Rectal smooth muscle tissue (tissue), 1 donor: ENCODE data around the gene IGF1.
"Not testable (repeated sequence)": the region's sequence is repeated elsewhere in the genome, so short reads cannot be mapped to it uniquely, and the experiment has no call there.

Experiments
- H3K27ac ChIP-seq: one replicate; pipeline ENCODE4 v1.7.0; 2013; ENCODE audit warnings: low read depth, low read length, inconsistent platforms
- H3K27me3 ChIP-seq: one replicate; pipeline ENCODE4 v1.7.0; 2013; ENCODE audit warnings: low read length; ENCODE audit not compliant: control insufficient read depth, insufficient read depth
- H3K36me3 ChIP-seq: one replicate; pipeline ENCODE4 v1.7.0; 2013; ENCODE audit warnings: low read length; ENCODE audit not compliant: control insufficient read depth, insufficient read depth
- H3K4me1 ChIP-seq: one replicate; pipeline ENCODE4 v1.7.0; 2013; ENCODE audit warnings: low read length; ENCODE audit not compliant: control insufficient read depth, insufficient read depth
- H3K4me3 ChIP-seq: one replicate; pipeline ENCODE4 v1.7.0; 2013; ENCODE audit warnings: low read length
- H3K9ac ChIP-seq: one replicate; pipeline ENCODE4 v1.7.0; 2013; ENCODE audit warnings: low read length

Gene IGF1

GRCh38 chr12:102447426-102447825 is 32.9 kb downstream of the IGF1 start:
- not testable (repeated sequence) for H3K9ac ChIP-seq, H3K27me3 ChIP-seq, H3K36me3 ChIP-seq, H3K4me1 ChIP-seq, H3K4me3 ChIP-seq, H3K27ac ChIP-seq

GRCh38 chr12:102444707-102445106 is 35.7 kb downstream of the IGF1 start:
- H3K27ac ChIP-seq = no peak overlapping the region
- no peaks in the 10 kb centered on the region for H3K36me3 ChIP-seq
- H3K4me3 ChIP-seq = no peak overlapping the region
- no peaks in the 10 kb centered on the region for H3K27me3 ChIP-seq
- H3K9ac ChIP-seq = no peak overlapping the region
- H3K4me1 ChIP-seq = no peaks in the 10 kb centered on the region

GRCh38 chr12:102444093-102444492 is 36.3 kb downstream of the IGF1 start:
- no peak overlapping the region for H3K4me3 ChIP-seq
- no peak overlapping the region for H3K9ac ChIP-seq
- H3K4me1 ChIP-seq = no peaks in the 10 kb centered on the region
- no peaks in the 10 kb centered on the region for H3K36me3 ChIP-seq
- H3K27ac ChIP-seq = no peak overlapping the region
- no peaks in the 10 kb centered on the region for H3K27me3 ChIP-seq

GRCh38 chr12:102441077-102441596 is 39.2 kb downstream of the IGF1 start:
- Histone ChIP-seq H3K27me3 (no peaks in the 10 kb centered on the region), H3K4me3 (no peak overlapping the region), H3K36me3 (no peaks in the 10 kb centered on the region), H3K27ac (no peak overlapping the region), H3K9ac (no peak overlapping the region), H3K4me1 (no peaks in the 10 kb centered on the region)

- Histone ChIP-seq H3K9ac (no peak overlapping the region), H3K36me3 (no peaks in the 10 kb centered on the region), H3K4me3 (no peak overlapping the region), H3K27me3 (no peaks in the 10 kb centered on the region), H3K27ac (no peak overlapping the region), H3K4me1 (no peaks in the 10 kb centered on the region)
These were observed 40.6 kb downstream of the IGF1 start for GRCh38 chr12:102439426-102440405.

GRCh38 chr12:102438827-102439210 is 41.5 kb downstream of the IGF1 start:
- no peak overlapping the region for H3K4me3 ChIP-seq
- H3K27ac ChIP-seq = no peak overlapping the region
- H3K36me3 ChIP-seq = no peaks in the 10 kb centered on the region
- no peaks in the 10 kb centered on the region for H3K4me1 ChIP-seq
- no peaks in the 10 kb centered on the region for H3K27me3 ChIP-seq
- no peak overlapping the region for H3K9ac ChIP-seq

GRCh38 chr12:102438047-102438826 is 42.1 kb downstream of the IGF1 start:
- Histone ChIP-seq H3K36me3 (no peaks in the 10 kb centered on the region), H3K27ac (no peak overlapping the region), H3K27me3 (no peaks in the 10 kb centered on the region), H3K4me1 (no peaks in the 10 kb centered on the region), H3K9ac (no peak overlapping the region), H3K4me3 (no peak overlapping the region)

- H3K4me3 ChIP-seq = no peak overlapping the region
- H3K4me1 ChIP-seq = no peaks in the 10 kb centered on the region
- H3K27ac ChIP-seq = no peak overlapping the region
- no peaks in the 10 kb centered on the region for H3K27me3 ChIP-seq
- no peaks in the 10 kb centered on the region for H3K36me3 ChIP-seq
- no peak overlapping the region for H3K9ac ChIP-seq
These were observed 42.9 kb downstream of the IGF1 start for GRCh38 chr12:102437511-102437910.

- no peak overlapping the region for H3K9ac ChIP-seq
- no peak overlapping the region for H3K4me3 ChIP-seq
- H3K4me1 ChIP-seq = no peaks in the 10 kb centered on the region
- H3K27me3 ChIP-seq = no peaks in the 10 kb centered on the region
- H3K36me3 ChIP-seq = no peaks in the 10 kb centered on the region
- H3K27ac ChIP-seq = no peak overlapping the region
These were observed 43.5 kb downstream of the IGF1 start for GRCh38 chr12:102436867-102437266.

- Histone ChIP-seq H3K27ac (no peak overlapping the region), H3K9ac (no peak overlapping the region), H3K4me1 (no peaks in the 10 kb centered on the region), H3K27me3 (no peaks in the 10 kb centered on the region), H3K4me3 (no peak overlapping the region), H3K36me3 (no peaks in the 10 kb centered on the region)
These were observed 44.4 kb downstream of the IGF1 start for GRCh38 chr12:102435827-102436436.

GRCh38 chr12:102433304-102433703 is 47.1 kb downstream of the IGF1 start:
- Histone ChIP-seq H3K27me3 (no peaks in the 10 kb centered on the region), H3K4me1 (no peaks in the 10 kb centered on the region), H3K36me3 (no peaks in the 10 kb centered on the region), H3K4me3 (no peak overlapping the region), H3K27ac (no peak overlapping the region), H3K9ac (no peak overlapping the region)

- Histone ChIP-seq H3K27ac (no peak overlapping the region), H3K27me3 (no peaks in the 10 kb centered on the region), H3K9ac (no peak overlapping the region), H3K4me1 (peaks cover 10% of the 10 kb centered on the region), H3K36me3 (no peaks in the 10 kb centered on the region), H3K4me3 (no peak overlapping the region)
These were observed 49.7 kb downstream of the IGF1 start for GRCh38 chr12:102430661-102431060.
